HG03175 (cell line): Measurements from ENCODE around the gene PSAP.

Experiments used
- ATAC-seq: cut with Tn5 transposase; IDR thresholded peaks from one replicate; pipeline ENCODE4 v1.9.1; 2021; ENCODE audit warnings: mild to moderate bottlenecking, moderate library complexity; ENCODE audit not compliant: unreplicated experiment

The PSAP gene

GRCh38 chr10:71845410-71846405 is 5.3 kb downstream of the PSAP start:
- ATAC-seq = no peak

- no peak for ATAC-seq
Observed at GRCh38 chr10:71844695-71845094, 6.4 kb downstream of the PSAP start.

- no peak for ATAC-seq
Observed at GRCh38 chr10:71844084-71844483, 7.0 kb downstream of the PSAP start.

GRCh38 chr10:71842856-71843686 is 8.0 kb downstream of the PSAP start:
- ATAC-seq = no peak

- no peak for ATAC-seq
Observed at GRCh38 chr10:71842422-71842821, 8.6 kb downstream of the PSAP start.

GRCh38 chr10:71840958-71841335 is 10.1 kb downstream of the PSAP start:
- ATAC-seq = no peak

GRCh38 chr10:71840177-71840957 is 10.7 kb downstream of the PSAP start:
- ATAC-seq = no peak

GRCh38 chr10:71838264-71839211 is 12.5 kb downstream of the PSAP start:
- ATAC-seq = no peak

GRCh38 chr10:71837098-71837827 is 13.8 kb downstream of the PSAP start:
- ATAC-seq = no peak

GRCh38 chr10:71836596-71836974 is 14.5 kb downstream of the PSAP start:
- peak; percentile 22 for ATAC-seq

- ATAC-seq = peak; percentile 92
Observed at GRCh38 chr10:71835671-71836595, 15.1 kb downstream of the PSAP start.

- ATAC-seq = no peak
Observed at GRCh38 chr10:71834343-71834674, 16.7 kb downstream of the PSAP start.

- ATAC-seq = no peak
Observed at GRCh38 chr10:71833451-71834342, 17.4 kb downstream of the PSAP start.

- no peak for ATAC-seq
Observed at GRCh38 chr10:71832967-71833366, 18.1 kb downstream of the PSAP start.

- ATAC-seq = no peak
Observed at GRCh38 chr10:71831646-71832552, 19.2 kb downstream of the PSAP start.

GRCh38 chr10:71830726-71831125 is 20.3 kb downstream of the PSAP start:
- no peak for ATAC-seq
